Right forelimb (tissue), 1 donor: ENCODE measurements around the gene AMMECR1.

Experiments
- DNase-seq: peaks from one replicate; pipeline ENCODE4 v3.0.0-alpha.2; 2018

The AMMECR1 gene

DNA sequence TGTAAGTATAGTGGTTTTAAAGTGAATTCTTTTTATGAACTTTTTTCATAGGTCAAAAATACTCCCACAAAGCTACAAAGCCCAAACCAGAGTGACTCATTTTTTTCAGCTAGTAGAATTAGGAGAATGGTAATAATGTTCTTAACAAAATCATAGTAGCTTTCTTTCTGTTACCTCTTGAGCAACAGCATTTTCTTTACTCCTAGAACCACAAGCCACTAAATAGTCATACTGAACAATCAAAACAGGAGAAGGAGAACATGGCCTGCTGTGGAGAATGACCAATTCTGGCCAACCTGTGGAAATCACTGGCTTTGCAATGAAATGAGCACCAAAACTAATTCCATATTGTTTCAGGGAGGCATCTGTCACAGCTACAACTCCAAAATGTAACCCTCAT lies 112.9 kb downstream of the AMMECR1 start:
- no peak for DNase-seq

DNA sequence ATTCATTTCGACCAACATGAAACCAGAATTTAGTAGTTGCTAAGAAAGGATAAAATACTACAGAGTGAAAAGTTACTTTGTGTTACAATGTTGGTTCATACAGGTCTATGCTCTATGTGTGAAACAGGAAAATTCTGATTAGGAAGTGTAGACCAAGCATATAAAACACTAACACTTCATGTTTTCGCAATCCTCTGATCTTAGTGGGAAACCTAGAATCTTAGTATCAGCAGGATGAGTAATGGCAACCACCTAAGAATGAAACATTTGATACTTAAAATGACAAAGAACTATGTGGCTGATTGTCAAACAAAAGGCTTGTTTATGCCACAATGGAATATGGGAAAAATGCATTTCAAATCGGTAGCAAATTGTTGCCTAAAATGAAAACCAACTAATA lies 116.1 kb downstream of the AMMECR1 start:
- no peak for DNase-seq

DNA sequence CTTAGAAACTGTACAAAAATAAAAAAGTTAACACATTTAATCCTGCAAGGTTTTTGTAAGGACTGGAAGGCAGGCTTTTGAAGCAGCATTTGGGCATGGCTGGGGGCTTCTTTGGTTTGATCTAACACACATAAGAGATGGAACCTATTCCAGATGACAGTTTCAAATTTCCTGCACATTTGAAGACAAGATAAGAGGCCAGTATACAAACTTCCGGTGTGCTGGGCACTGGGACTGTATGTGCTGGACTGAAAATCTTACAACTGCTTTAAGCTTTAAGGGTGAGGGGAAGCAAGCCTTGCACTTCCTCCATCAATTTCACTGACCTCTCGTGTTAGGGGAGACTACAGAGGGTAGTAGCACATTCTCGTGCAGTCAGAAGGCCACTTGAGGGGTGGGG lies 122.9 kb downstream of the AMMECR1 start:
- DNase-seq = no peak

DNA sequence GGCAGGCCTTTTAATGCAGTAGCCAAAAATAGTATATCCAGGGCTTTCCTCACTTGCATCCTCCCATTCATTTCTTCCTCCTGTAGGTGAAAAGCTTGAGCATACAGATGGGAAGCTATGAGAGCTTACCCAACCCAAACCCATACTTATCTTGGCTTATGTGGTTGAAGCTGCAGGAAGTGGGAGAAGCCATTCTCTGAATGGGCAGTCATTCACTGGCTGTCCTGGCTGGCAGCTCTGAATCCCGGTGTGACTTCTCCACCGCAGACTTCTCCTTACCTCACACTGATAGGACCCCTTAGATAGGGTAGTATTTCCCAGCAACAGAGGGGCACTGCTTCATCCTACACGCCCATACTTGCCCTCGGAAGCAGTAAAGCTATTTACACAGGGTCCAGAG lies 125.4 kb downstream of the AMMECR1 start:
- DNase-seq = no peak

DNA sequence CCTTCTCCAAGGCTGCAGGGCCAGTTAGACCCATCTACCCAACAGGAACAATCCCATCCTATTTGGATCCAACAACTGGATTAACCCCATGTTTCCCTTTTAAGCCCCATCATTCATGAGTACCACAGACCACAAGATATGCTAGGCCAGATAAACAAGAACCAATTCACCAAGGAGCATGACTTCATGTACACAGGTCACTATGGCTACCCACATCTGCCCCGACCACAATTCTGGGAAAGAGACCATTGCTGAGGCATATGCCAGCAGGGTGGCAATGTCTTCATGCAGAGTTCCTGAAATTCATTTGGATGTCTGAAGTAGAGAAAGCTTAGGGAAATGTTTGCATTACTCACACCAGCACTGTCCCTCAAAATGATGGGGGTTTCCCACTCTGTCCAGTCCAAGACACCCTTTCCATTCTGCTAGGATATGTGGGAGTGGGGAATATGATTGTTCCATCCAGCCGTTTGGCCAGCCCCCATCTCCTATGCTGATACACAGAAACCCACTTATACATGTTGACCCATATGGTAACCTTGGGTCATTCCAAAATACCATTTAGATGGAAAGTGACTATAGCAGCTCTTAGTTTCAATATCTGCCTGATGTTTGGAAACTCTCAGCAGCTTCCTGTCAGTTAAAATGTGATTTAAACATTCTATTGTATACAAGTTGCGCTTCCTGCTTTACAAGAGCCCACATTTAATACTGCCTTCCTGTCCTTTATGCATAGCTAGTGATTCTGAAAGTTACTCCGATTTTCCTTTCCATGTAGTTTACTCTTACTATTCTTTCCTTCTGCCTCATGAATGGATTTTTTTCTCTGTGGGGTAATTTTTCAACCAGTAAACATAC lies 129.0 kb downstream of the AMMECR1 start:
- no peak for DNase-seq

DNA sequence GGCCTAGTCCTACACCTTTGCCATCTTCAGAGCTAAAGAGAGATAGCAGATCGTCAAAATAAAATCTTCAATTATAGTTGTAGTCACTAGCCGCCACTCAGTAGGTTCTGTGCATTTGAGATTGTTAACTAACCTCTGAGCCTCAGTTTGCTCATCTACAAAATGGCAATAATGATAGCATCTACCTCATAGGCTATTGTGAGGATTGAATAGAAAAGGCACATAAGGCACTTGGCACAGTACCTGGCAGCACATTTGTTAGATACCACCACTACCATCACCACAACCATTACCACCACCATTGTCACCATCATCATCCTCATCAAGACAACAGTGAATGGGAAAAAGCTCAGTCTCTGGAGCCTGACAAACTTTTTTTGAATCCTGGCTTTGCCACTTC lies 134.6 kb downstream of the AMMECR1 start:
- no peak for DNase-seq

GRCh38 chrX:110182865-110183264 lies 135.0 kb downstream of the AMMECR1 start:
- DNase-seq = no peak

- DNase-seq = no peak
These were observed 135.5 kb downstream of the AMMECR1 start for GRCh38 chrX:110182362-110182761.

GRCh38 chrX:110181459-110182137 lies 136.3 kb downstream of the AMMECR1 start:
- no peak for DNase-seq

- no peak for DNase-seq
These were observed 137.0 kb downstream of the AMMECR1 start for GRCh38 chrX:110180928-110181310.

DNA sequence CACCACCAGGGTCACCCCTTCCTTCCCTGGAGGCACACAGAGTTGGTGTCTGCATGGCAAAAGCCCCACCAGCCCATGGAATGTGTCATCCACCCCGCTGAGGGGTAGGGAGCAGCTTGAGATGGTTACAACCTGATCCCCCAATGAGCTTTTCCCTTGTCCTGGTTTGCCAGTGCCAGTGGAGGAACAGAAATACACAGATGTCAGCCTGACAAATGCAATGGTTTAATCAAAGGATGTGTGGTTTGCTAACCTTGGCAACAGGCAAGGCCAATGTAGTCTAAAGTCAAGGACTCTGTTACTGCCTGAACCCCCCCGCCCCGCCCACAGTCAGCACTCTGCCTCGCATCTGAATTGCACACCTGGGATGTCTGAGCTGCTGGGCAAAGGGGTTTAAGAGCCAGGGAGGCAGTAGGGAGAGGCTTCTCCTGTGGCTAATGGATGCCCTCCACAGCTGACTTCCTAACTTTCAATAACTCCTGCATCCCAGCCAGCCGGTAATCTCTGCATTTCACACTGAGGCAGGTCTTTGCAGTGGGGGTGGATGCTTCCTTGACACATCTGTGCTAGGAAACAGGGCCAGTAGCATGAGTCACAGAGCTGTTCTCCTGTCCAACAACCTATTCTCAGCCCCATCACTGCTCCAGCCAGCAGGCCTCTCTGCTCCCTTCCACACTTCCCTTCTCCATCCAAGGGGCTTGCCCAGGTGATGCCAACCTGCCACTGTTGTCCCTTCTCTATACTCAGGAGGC lies 137.5 kb downstream of the AMMECR1 start:
- no peak for DNase-seq

DNA sequence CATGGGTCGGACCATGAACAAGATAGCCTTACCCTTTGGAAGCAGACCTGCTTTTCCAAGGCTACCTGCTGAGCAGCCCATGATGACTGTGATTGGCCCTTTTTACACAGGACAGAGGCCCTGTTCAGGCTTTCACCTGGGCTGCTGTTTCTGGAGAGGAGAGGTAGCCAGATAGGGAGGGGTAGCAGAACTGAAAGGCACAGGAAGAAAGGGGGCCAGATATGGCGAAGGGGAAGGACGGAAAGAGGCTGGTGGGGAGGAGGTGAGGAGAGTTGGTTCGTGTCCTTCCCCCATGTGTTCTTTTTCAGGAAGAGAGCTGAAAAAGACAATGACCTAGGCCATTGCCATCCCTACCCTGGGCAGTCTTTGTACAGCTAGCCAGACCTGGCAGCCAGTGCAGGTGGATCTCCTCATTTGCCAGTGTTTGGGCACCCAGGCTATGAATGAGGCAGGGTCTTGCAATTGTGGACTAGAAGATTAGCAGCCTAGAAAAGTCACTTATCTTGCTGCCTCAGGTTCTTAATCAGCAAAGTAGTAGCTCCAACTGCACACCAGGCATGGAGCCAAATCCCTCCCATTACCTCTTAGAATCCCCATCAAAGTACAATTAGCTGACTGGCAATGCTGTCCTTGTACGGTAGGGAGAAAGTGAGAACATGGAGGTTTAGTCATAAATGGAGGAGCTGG lies 139.6 kb downstream of the AMMECR1 start:
- DNase-seq = no peak

DNA sequence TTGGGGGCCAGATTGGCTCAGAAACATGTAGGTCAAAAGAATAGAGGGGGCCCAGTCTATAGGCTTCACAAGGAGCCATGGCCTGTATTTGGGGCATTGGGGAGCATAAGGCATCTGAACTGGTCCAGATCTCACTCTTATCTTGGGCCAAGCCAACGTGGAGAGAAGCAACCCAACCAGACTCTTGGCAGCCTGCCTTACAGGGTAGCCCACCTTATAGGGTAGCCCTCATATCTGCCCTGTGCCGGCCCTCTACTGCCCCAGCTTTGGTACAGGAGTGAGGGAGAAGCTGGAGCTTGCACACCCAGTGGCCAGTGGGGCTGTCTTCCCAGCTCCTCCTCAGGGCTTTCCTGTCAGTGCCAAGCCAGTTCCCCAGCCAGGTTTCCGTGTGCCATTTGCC lies 142.2 kb downstream of the AMMECR1 start:
- DNase-seq = no peak

DNA sequence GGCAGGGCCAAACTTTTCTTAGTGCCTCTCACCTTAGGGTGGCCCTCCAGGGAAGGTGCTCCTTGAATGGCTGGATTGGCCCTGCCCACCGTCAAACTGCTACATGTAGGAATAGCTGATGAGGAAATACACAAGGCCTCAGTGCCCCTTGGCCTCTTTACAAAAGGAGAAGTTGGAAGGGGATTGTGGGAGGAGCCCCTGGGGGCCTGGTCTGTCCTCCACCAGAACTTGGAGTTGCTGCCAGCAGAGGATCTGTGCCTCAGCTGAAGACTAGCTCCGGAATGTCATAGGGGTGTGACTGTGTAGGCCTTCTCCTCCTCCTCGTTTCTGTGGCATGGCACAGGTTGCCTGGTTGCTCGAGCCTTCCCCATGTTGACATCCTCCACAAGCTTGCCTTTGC lies 142.7 kb downstream of the AMMECR1 start:
- DNase-seq = no peak

- DNase-seq = no peak
These were observed 144.4 kb downstream of the AMMECR1 start for GRCh38 chrX:110173192-110174175.

DNA sequence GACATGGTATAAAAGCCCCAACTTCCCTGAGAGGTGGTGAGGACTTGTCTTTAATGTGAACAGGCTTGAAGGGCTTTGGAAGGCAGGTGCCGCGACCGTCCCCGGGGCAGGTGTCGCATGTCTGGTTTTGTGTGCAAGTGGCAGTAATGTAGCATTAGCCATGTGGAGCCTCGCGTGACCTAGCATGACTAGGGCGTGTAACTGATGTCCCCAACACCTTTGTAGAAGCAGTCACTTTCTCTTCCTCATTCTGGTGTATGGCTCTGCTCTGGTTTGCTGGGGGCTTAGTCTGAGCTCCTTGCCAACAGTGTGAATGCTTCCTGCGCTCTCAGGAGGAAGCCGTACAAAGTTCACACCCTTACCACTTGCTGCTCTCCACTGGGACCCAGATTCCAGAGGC lies 145.7 kb downstream of the AMMECR1 start:
- no peak for DNase-seq

DNA sequence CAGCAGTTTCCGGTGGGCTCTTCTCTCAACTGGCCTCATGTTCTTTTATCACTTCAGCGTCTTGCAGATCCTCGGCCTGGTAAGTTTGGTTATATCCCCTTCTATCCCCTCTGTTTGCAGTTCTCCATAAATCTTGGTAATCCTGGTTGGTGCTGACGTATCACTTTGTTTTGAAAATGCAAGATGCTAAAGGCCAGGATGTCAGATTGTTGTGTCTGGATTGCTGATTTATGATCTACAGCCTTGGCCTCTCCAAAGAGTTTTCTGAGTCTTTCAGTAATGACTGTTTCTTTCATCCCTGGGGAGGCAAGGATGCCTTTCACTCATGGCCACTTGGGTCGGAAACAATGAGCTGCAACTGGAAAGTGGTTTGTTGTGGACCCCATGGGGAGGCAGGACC lies 146.4 kb downstream of the AMMECR1 start:
- no peak for DNase-seq

GRCh38 chrX:110170029-110170428 lies 147.9 kb downstream of the AMMECR1 start:
- no peak for DNase-seq

- DNase-seq = no peak
These were observed 149.3 kb downstream of the AMMECR1 start for GRCh38 chrX:110168585-110168984.

DNA sequence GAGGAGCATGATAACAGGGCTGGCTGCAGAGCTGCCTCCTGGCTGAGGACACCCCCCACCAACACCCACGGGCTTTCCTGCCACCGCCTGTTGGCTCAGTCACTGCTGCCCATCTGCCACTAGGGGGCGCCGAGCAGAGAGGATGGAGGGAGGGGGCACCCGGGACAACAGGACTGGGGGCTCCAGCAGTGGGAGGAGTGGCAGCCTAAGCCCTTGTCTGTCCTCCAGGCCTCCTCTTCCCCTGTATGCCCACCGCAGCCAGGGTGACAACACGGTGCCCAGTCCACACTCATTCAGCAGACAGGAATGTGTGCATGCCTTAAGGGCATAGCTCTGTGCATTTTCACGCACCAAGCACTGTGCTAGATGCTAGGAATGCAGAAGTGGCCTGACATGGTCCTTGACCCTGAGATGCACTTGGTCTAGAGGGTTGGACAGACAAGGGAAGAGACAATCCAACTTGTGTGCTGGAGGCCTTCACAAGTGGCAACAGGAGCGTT lies 149.9 kb downstream of the AMMECR1 start:
- no peak for DNase-seq

DNA sequence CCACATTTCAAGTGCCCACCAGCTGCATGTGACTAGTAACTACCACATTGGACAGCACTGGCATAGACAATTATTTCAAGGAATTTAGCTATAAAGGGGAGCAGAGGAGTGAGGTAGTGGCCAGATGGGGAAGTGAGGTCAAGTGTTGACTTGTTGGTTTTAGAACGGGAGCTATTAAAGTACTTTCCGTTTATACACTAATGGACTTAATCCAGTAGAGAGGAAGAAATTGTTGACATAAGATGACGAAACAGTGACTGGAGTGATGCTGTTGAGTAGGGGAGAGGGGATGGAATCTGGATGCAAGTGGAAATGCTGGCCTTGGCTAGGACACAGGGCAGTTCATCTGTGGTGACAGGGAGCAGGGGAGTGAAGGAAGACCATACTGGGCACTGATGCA lies 154.4 kb downstream of the AMMECR1 start:
- no peak for DNase-seq

DNA sequence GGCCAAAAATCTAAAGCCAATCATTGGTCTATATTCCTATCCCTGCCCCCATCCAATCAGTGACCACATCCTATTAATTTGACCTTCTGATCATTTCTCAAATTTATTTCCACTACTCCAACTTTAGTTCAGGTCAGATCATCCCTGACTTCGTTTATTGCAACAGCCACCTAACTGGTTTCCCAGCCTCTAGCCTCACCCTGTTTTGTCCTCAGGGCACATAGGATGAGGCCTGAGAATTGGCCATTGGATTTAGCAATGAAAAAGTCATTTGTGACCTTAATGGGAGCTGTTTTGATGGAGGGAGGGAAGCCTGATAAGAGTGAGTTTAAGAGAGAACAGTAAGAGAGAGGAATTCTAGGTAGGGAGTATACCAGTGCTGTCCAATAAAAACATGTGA lies 155.0 kb downstream of the AMMECR1 start:
- no peak for DNase-seq
